Measurements from ENCODE around the gene TMEM131.
"Not testable (repeated sequence)": the region's sequence is repeated elsewhere in the genome, so short reads cannot be mapped to it uniquely, and the experiment has no call there.

TMEM131 gene

GRCh38 chr2:97957432-97958183 lies 38.1 kb downstream of the TMEM131 start:
- DNase-seq (ENCODE audit: low read depth in 2 of 2): no peak

- DNase-seq (ENCODE audit: low read depth in 2 of 2): not testable (repeated sequence)
Measured at GRCh38 chr2:97956753-97957152, 39.0 kb downstream of the TMEM131 start.

- no peak for DNase-seq (ENCODE audit: low read depth in 2 of 2)
Measured at GRCh38 chr2:97953853-97954252, 41.9 kb downstream of the TMEM131 start.

- no peak for DNase-seq (ENCODE audit: low read depth in 2 of 2)
Measured at GRCh38 chr2:97952357-97952756, 43.4 kb downstream of the TMEM131 start.

GRCh38 chr2:97951155-97951680 lies 44.5 kb downstream of the TMEM131 start:
- no peak for DNase-seq (ENCODE audit: low read depth in 2 of 2)

- no peak for DNase-seq (ENCODE audit: low read depth in 2 of 2)
Measured at GRCh38 chr2:97950329-97951154, 45.2 kb downstream of the TMEM131 start.

GRCh38 chr2:97948926-97949325 lies 46.8 kb downstream of the TMEM131 start:
- DNase-seq (ENCODE audit: low read depth in 2 of 2): no peak

GRCh38 chr2:97945791-97946190 lies 50.0 kb downstream of the TMEM131 start:
- DNase-seq (ENCODE audit: low read depth in 2 of 2): no peak

GRCh38 chr2:97936881-97937280 lies 58.9 kb downstream of the TMEM131 start:
- DNase-seq (ENCODE audit: low read depth in 2 of 2): no peak

- DNase-seq (ENCODE audit: low read depth in 2 of 2): no peak
Measured at GRCh38 chr2:97936199-97936598, 59.5 kb downstream of the TMEM131 start.

- peak in 1 of 2 donors; percentile 11 for DNase-seq (ENCODE audit: low read depth in 2 of 2)
Measured at GRCh38 chr2:97935719-97936161, 60.0 kb downstream of the TMEM131 start.

- DNase-seq (ENCODE audit: low read depth in 2 of 2): no peak
Measured at GRCh38 chr2:97932975-97933662, 62.6 kb downstream of the TMEM131 start.

GRCh38 chr2:97931858-97932225 lies 63.9 kb downstream of the TMEM131 start:
- no peak for DNase-seq (ENCODE audit: low read depth in 2 of 2)

GRCh38 chr2:97931118-97931857 lies 64.5 kb downstream of the TMEM131 start:
- no peak for DNase-seq (ENCODE audit: low read depth in 2 of 2)

GRCh38 chr2:97928591-97928990 lies 67.2 kb downstream of the TMEM131 start:
- DNase-seq (ENCODE audit: low read depth in 2 of 2): no peak

- DNase-seq (ENCODE audit: low read depth in 2 of 2): no peak
Measured at GRCh38 chr2:97926946-97927345, 68.8 kb downstream of the TMEM131 start.

GRCh38 chr2:97924194-97924593 lies 71.6 kb downstream of the TMEM131 start:
- no peak for DNase-seq (ENCODE audit: low read depth in 2 of 2)

- no peak for DNase-seq (ENCODE audit: low read depth in 2 of 2)
Measured at GRCh38 chr2:97919858-97920257, 75.9 kb downstream of the TMEM131 start.

- DNase-seq (ENCODE audit: low read depth in 2 of 2): no peak
Measured at GRCh38 chr2:97918818-97919217, 76.9 kb downstream of the TMEM131 start.

GRCh38 chr2:97917668-97918067 lies 78.1 kb downstream of the TMEM131 start:
- not testable (repeated sequence) for DNase-seq (ENCODE audit: low read depth in 2 of 2)

GRCh38 chr2:97914691-97915213 lies 81.0 kb downstream of the TMEM131 start:
- no peak for DNase-seq (ENCODE audit: low read depth in 2 of 2)
